GM18498 (cell line): ENCODE measurements around the gene RTKN2.
A peak's percentile ranks its signal among the peaks of the same experiment; 100 is the strongest.

ENCODE experiments used
- ATAC-seq: cut with Tn5 transposase; IDR thresholded peaks from one replicate; pipeline ENCODE4 v1.9.1; 2021; ENCODE audit warnings: mild to moderate bottlenecking, moderate library complexity; ENCODE audit not compliant: unreplicated experiment

Gene RTKN2

DNA sequence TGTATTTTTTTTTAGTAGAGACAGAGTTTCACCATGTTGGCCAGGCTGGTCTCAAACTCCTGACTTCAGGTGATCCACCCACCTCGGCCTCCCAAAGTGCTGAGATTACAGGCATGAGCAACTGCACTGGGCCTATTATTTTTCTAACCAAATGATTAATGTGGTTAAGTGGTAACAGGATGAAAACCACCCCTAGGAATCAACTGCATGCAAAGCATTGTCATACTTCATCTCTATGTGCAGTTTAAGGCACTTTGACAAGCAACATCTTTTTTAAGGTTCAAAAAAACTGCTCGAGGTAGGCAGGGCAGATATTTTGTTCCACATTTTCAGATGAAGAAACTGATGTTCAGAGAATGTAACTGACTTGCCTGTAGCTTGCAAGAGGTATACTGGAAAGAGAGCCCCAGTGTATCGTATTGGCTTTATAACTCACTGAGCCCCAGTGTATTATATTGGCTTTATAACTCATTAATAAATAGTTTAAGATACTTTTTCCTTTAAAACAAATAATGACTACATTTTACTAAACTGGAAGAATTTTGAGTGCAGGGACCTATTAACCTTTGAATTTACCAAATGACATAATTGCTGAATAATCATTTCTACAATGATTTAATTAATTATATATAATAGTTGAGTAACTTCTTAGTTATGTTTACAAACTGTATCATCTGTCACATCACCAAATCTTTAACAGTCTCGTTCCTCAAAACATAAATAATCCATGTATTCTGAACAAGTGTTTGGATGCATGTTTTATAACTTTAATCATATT, 38.1 kb downstream of the RTKN2 start:
- no peak for ATAC-seq

- ATAC-seq, result no peak
Measured at GRCh38 chr10:62225362-62225761, 43.3 kb downstream of the RTKN2 start.

DNA sequence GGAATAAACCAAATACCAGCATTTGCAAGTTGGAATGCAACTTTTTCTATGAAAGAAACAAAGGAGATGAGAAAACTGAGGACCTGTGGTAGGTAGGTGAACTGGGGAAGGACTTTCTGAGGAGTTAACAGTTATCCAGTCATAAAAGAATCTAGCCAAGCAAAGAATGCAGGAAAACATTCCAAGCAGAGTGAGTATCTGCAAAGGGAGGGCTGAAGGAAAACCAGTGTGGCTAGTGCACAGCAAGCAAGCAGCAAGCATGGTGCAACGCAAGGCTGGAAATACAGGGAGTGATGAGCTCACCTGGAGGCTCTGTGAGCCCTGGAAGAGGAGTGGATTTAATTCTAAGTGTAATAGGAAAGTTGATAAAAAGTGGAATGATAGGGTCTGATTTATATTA, 44.0 kb downstream of the RTKN2 start:
- ATAC-seq, result no peak

DNA sequence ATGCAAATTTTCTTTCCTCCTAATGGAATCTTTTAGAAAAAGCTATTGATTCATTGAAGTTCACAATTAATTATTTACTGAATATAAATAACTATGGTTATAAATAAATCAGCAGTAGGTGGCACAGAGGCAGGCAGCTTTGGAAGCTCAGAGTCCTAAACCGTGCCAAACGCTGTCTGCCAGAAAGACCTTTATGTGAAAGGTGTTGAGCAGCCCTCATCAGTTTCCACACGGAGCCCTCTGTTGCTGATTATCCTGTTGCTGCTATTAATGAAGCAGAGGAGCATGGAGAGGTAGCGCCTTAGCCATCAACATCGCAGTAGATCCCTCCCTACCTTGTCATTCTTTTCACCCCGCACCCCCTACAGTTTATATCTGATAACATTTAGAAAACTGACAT, 51.0 kb downstream of the RTKN2 start:
- no peak for ATAC-seq

DNA sequence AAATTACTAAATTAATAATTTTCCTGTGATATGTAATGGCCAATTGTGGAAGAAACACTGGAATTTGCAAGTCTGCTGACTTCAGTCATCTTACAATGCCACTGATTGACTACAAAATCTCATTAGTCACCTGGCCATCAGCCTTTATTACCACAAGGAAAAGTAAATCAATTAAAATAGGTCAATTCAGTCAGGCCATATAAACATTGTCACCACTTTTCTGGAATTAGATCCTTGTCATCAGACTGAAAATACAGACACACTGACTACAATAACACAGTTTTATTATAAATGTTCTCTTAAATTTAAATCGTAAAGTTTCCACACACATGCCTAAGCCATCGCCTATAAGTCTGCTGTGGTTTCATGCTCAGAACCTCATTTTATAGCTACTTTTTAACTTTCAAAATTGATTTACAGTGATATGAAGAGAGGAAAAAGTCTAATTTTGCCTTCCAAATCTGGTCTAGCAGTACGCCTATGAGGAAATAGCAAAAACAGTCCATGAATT, 54.2 kb downstream of the RTKN2 start:
- ATAC-seq, result no peak

DNA sequence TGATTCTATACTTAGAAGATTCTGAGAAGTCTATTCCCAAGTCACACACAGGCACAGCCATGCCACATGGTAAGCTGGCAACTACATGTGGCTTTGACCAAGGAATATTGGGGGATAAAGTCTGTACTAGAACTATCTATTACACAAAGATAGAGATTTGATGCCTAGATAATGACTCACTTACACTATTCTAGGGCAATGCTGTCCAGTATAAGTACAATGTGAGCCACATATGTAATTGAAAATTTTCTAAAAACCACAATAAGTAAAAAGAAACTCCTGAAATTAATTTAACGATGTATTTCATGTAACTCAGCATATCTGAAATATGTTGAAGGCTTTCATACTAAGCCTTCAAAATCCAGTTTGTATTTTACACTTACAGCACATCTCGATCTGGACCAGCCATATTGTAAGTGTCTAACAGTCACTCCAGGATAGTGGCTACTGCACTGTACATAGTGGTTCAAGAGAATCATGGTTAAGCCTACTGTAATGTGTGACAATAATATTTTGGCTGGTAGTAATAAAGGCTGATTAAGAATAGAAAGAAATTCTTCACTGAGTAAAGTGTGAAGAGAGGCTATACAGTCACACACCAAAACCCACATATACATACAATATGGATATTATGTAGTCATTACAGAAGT, 62.8 kb downstream of the RTKN2 start:
- no peak for ATAC-seq

- ATAC-seq, result no peak
Measured at GRCh38 chr10:62199584-62199983, 69.1 kb downstream of the RTKN2 start.

DNA sequence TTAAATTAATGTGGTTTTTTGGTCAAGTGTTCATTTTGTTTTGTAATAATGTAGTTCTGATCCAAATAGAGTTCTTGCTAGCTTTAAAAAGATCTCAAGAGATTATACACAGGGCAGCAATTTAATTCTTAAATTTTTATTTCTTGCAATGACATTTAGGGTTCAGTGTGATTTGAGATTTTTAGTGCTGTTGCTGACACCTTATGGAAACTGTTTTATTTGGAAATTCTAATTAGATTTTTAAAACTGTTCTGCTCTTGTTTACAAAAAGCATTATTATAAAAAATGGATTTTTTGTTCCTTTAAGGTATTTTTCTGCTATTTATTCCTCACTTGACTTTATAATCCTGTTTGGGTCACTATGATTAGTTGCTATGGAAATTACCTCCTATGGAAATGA, 72.1 kb downstream of the RTKN2 start:
- ATAC-seq, result no peak

DNA sequence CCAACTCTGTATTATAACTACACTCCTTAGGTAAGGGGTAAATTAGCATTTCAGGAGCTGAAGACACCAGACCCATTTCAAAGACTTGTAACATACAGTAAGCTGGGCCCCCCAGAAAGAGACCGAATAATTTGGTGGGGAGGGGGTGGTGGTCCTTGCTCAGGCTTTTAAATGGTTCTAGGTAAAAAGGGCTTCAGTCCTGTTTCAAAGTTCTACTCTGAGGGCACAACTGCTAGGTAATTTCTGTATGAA, 73.0 kb downstream of the RTKN2 start:
- ATAC-seq, result no peak

- ATAC-seq, result no peak
Measured at GRCh38 chr10:62194924-62195674, 73.5 kb downstream of the RTKN2 start.

DNA sequence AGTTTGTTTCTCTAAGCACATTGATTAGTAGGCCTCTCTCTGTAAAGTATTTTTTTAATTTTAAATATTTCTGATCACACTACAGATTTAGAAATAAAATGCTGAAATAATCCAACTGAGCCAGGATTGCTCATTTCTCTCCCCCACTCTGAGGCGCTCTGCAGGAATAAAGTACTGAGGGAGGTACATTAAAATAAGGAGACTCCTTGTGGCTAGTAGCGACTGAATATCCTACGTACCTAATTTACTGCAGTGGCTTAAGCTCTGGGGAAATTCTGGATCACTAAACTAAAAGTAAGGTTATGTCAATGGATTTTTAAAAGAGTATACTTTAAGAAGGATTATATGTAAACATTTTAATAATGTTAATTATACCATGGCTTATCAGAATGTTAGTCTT, 75.2 kb downstream of the RTKN2 start:
- ATAC-seq, result no peak

DNA sequence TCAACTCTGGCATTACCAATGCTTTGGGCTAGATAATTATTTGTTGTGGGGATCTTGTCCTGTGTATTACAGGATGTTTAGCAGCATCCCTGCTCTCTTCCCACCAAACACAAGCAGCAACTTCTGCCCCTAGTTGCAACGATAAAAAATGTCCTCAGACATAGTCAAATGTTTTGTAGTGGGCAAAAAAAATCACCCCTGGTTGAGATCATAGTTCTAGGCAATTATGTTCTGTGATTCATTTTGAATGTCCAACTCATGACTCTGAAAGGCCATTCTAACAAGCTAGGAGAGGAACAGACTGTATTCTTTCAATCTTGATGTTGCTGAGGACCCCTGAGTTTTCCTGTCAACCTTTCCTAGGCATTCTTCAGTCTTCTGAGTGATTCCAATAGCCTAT, 79.5 kb downstream of the RTKN2 start:
- no peak for ATAC-seq

- no peak for ATAC-seq
Measured at GRCh38 chr10:62188021-62188616, 80.5 kb downstream of the RTKN2 start.

- ATAC-seq, result no peak
Measured at GRCh38 chr10:62186999-62187675, 81.5 kb downstream of the RTKN2 start.

GRCh38 chr10:62185919-62186692, 82.5 kb downstream of the RTKN2 start:
- ATAC-seq, result no peak

- ATAC-seq, result no peak
Measured at GRCh38 chr10:62183857-62184795, 84.5 kb downstream of the RTKN2 start.

DNA sequence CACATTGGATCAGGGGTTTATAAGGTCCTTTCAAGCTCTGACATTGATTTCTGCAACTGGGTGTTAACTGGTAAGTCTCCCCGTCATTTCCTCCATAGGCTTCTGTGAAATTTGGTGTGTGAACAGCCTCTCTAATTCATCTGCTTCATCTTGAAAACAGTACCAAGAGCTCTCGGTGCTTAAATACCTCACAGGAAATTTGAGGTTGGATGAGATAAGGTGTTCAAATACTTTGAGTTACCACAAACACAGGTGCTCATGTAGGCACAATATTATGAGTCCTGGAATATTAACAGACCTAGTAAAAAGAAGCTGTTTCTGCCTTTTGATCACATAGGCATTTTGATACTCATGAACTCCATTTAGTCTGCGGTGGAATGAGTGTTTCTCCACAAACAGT, 85.2 kb downstream of the RTKN2 start:
- ATAC-seq, result peak; percentile 79

- no peak for ATAC-seq
Measured at GRCh38 chr10:62182595-62182994, 86.0 kb downstream of the RTKN2 start.

GRCh38 chr10:62182171-62182570, 86.5 kb downstream of the RTKN2 start:
- no peak for ATAC-seq
